Suprapubic skin (tissue), 4 donors: ENCODE data around the gene TMEM208. TPM values are rescaled to one million over a fixed set of nuclear protein-coding genes. Genes with fewer than 3 reads are reported as not detected.

Experiments
- DNase-seq, 2 donors: peaks; one replicate each; pipeline ENCODE4 v3.0.0-alpha.2; 2019; ENCODE audit warnings: low spot score in 2 of 2
- H3K27ac ChIP-seq: fragments of 200-600 bp; sonication (generic); one replicate; pipeline ENCODE4 v1.5.1; 2019
- H3K27me3 ChIP-seq: fragments of 200-600 bp; sonication (generic); one replicate; pipeline ENCODE4 v1.5.1; 2019
- H3K36me3 ChIP-seq: fragments of 200-600 bp; sonication (generic); one replicate; pipeline ENCODE4 v1.5.1; 2019
- H3K4me1 ChIP-seq: fragments of 200-600 bp; sonication (generic); one replicate; pipeline ENCODE4 v1.5.1; 2019
- H3K4me3 ChIP-seq: fragments of 200-600 bp; sonication (generic); one replicate; pipeline ENCODE4 v1.5.1; 2019; ENCODE audit warnings: mild to moderate bottlenecking
- H3K9me3 ChIP-seq: fragments of 200-600 bp; sonication (generic); one replicate; pipeline ENCODE4 v1.5.1; 2019
- EP300 ChIP-seq: sonication (generic); formaldehyde crosslinking; IDR thresholded peaks from one replicate; pipeline ENCODE4 v1.6.1; 2017; ENCODE audit warnings: antibody characterized with exemption
- POLR2A ChIP-seq, 2 donors: fragments of 450-650 bp; IDR thresholded peaks; one replicate each; pipeline ENCODE4 v1.6.1; 2017; ENCODE audit warnings: antibody characterized with exemption in 2 of 2, mild to moderate bottlenecking in 2 of 2, moderate library complexity in 2 of 2
- POLR2AphosphoS5 ChIP-seq, 3 donors: sonication (generic); formaldehyde crosslinking; IDR thresholded peaks; one replicate each; pipeline ENCODE4 v1.6.1; 2017; ENCODE audit warnings: antibody characterized with exemption in 3 of 3
- WGBS: methylation state at CpG from one replicate; pipeline ENCODE4 v1.1.5; 2018; 5-methylcytosine and 5-hydroxymethylcytosine counted together
- total RNA-seq, 4 donors: library from RNA; depleted of rRNA; stranded (reverse); fragments of >200 nt; gene quantifications; one replicate each; pipeline ENCODE4 v1.1.0, GENCODE V29; 2016
- TF ChIP-seq, protein P1 (sequence below), 2 donors: fragments of 200-600 bp in 1 of 2; fragments of 450-650 bp in 1 of 2; sonication (generic) in 1 of 2; IDR thresholded peaks; one replicate each; pipeline ENCODE4 v1.5.1; 2016 to 2019; ENCODE audit warnings: antibody characterized with exemption in 2 of 2, mild to moderate bottlenecking in 1 of 2, moderate library complexity in 1 of 2

Gene TMEM208
- total RNA-seq, 4 donors from 2014 or later: 32.8 to 46.8 (median 40.0) TPM

GRCh38 chr16:67233596-67233995, 6.7 kb downstream of the TMEM208 start:
- TF ChIP-seq EP300: no peak
- TF ChIP-seq POLR2A (IDR thresholded peaks at IDR 0.05): no peak
- TF ChIP-seq, protein P1, sequence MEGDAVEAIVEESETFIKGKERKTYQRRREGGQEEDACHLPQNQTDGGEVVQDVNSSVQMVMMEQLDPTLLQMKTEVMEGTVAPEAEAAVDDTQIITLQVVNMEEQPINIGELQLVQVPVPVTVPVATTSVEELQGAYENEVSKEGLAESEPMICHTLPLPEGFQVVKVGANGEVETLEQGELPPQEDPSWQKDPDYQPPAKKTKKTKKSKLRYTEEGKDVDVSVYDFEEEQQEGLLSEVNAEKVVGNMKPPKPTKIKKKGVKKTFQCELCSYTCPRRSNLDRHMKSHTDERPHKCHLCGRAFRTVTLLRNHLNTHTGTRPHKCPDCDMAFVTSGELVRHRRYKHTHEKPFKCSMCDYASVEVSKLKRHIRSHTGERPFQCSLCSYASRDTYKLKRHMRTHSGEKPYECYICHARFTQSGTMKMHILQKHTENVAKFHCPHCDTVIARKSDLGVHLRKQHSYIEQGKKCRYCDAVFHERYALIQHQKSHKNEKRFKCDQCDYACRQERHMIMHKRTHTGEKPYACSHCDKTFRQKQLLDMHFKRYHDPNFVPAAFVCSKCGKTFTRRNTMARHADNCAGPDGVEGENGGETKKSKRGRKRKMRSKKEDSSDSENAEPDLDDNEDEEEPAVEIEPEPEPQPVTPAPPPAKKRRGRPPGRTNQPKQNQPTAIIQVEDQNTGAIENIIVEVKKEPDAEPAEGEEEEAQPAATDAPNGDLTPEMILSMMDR (IDR thresholded peaks at IDR 0.05): no peak
- no peak for TF ChIP-seq POLR2AphosphoS5 (IDR thresholded peaks at IDR 0.05)
- no peaks in the 10 kb centered on the region for H3K9me3 ChIP-seq
- H3K27me3 ChIP-seq: no peaks in the 10 kb centered on the region
- H3K36me3 ChIP-seq: peaks cover 91% of the 10 kb centered on the region
- no peak overlapping the region for H3K27ac ChIP-seq
- H3K4me3 ChIP-seq: no peak overlapping the region
- WGBS: 86% methylated on average over 5 of the region's 7 CpGs
- DNase-seq: no peak
- no peaks in the 10 kb centered on the region for H3K4me1 ChIP-seq

GRCh38 chr16:67234180-67234597, 7.3 kb downstream of the TMEM208 start:
- H3K9me3 ChIP-seq: no peaks in the 10 kb centered on the region
- no peaks in the 10 kb centered on the region for H3K4me1 ChIP-seq
- H3K27ac ChIP-seq: no peak overlapping the region
- H3K36me3 ChIP-seq: peaks cover 91% of the 10 kb centered on the region
- WGBS: 82% methylated on average over 9 of the region's 10 CpGs
- no peak for TF ChIP-seq POLR2A (IDR thresholded peaks at IDR 0.05)
- TF ChIP-seq POLR2AphosphoS5 (IDR thresholded peaks at IDR 0.05): no peak
- TF ChIP-seq EP300: no peak
- TF ChIP-seq, protein P1 (IDR thresholded peaks at IDR 0.05): no peak
- no peak overlapping the region for H3K4me3 ChIP-seq
- H3K27me3 ChIP-seq: no peaks in the 10 kb centered on the region
- DNase-seq: no peak

DNA sequence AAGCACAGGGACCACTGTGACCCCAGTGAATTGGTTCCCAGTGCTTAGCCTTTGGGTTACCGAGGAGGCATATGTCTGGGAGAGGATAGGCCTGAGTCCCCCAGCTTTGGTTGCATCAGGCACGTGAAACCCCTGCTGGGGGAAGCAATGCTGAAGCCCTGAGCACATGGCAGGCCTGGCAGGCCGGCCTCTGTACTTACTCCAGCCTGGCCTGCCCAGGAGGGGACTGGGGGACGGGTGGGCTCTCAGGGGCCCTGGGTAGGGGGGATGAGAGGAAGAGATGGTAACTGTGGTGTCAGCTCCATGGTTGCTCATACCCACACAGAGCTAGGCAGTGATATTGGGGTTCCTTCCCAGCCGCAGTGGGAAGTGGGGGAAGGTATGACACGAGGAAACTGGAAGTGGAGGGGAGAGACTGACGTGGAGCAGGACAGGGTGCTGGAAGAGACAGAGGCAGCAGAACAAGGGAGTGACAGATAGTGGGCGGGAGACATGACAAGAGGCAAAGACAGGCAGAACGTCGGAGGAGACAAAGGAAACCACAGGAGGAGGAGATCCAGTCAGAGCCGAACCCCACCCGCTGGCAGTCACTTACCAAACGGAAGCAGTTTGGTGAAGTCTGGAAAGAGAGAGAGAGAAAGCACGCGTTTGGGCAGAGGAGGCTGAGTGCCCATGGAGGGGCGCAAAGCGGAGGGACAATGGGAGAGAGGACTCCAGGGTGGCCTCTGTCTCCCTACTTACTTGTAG, 9.1 kb downstream of the TMEM208 start:
- H3K4me3 ChIP-seq: no peak overlapping the region
- H3K36me3 ChIP-seq: peaks cover 78% of the 10 kb centered on the region
- H3K9me3 ChIP-seq: no peaks in the 10 kb centered on the region
- peak overlapping the region; percentile 56 for H3K27ac ChIP-seq
- TF ChIP-seq POLR2A (IDR thresholded peaks at IDR 0.05) (no peak), POLR2AphosphoS5 (IDR thresholded peaks at IDR 0.05) (no peak), EP300 (no peak)
- TF ChIP-seq, protein P1 (IDR thresholded peaks at IDR 0.05): no peak
- no peak for DNase-seq
- WGBS: 76% methylated on average over 17 of the region's 17 CpGs
- H3K27me3 ChIP-seq: no peaks in the 10 kb centered on the region
- H3K4me1 ChIP-seq: peaks cover 9% of the 10 kb centered on the region

DNA sequence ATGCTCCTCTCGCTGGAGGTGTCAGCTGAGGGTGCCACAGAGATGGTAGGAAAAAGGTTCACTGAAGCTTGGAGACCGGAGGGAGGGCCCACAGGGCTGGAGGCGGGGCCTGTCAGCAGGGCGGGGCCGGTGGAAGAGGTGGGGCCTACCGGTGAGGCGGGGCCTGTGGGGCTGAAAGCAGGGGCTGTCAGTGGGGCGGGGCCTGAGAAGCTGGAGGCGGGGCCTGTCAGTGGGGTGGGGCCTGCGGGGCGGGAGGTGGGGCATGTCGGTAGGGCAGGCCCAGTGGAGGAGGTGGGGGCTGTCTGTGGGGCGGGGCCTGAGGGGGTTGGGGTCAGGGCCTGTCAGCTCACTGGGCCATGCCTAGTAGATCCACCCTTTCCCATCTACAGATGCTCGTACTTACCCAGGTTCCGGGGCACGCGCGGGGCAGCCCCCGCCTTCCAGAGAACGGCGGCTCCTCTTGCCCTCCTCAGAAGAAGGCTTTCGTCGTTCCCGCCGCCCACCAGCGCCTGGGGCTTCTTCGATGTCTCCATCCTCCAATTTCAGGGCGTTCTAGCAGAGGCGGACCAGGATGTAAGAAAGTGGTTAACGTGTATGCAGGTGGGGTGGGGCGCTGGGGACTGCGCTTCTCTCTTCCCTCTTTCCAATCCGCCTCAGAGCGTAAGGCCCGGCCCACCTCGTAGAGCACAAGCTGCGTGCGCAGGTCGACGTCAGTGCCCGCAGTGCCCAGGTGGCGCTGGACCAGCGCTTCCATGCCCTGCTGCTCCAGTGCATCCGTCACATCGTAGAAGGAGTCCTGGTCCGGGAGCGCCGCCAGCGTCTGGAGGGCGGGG, 9.8 kb downstream of the TMEM208 start:
- Histone ChIP-seq H3K4me1 (peaks cover 17% of the 10 kb centered on the region), H3K27ac (peak overlapping the region; percentile 56), H3K9me3 (no peaks in the 10 kb centered on the region), H3K27me3 (no peaks in the 10 kb centered on the region), H3K4me3 (no peak overlapping the region), H3K36me3 (peaks cover 70% of the 10 kb centered on the region)
- WGBS: 76% methylated on average over 46 of the region's 50 CpGs
- TF ChIP-seq EP300: no peak
- no peak for TF ChIP-seq POLR2AphosphoS5 (IDR thresholded peaks at IDR 0.05)
- TF ChIP-seq POLR2A (IDR thresholded peaks at IDR 0.05): no peak
- TF ChIP-seq, protein P1 (IDR thresholded peaks at IDR 0.05): no peak
- DNase-seq: peak in 1 of 2 donors; percentile 80
